ENCODE results near the gene ASB5.

ASB5 gene

DNA sequence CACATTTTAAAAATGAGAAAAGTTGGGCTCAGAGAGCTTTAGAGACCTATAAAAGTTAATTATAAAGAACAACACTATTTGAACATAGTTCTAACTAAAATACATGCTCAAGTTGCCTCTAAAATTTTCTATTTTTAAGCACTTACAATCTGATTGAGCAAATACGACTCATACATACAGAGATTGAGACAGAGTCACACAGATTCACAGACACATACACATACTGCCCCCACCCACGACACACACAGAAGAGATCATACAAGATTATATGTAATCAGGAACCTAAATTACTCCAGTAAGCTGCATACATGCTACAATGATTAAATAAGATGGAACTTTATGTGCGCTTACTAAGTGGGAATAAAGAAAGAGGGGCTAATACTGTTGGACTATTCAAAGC lies 2.7 kb upstream of the ASB5 start:
- H3K4me3 ChIP-seq (ENCODE audit: low read depth, low read length) = no peak overlapping the region
- DNase-seq (ENCODE audit: low read depth) = no peak
- TF ChIP-seq, protein P1, sequence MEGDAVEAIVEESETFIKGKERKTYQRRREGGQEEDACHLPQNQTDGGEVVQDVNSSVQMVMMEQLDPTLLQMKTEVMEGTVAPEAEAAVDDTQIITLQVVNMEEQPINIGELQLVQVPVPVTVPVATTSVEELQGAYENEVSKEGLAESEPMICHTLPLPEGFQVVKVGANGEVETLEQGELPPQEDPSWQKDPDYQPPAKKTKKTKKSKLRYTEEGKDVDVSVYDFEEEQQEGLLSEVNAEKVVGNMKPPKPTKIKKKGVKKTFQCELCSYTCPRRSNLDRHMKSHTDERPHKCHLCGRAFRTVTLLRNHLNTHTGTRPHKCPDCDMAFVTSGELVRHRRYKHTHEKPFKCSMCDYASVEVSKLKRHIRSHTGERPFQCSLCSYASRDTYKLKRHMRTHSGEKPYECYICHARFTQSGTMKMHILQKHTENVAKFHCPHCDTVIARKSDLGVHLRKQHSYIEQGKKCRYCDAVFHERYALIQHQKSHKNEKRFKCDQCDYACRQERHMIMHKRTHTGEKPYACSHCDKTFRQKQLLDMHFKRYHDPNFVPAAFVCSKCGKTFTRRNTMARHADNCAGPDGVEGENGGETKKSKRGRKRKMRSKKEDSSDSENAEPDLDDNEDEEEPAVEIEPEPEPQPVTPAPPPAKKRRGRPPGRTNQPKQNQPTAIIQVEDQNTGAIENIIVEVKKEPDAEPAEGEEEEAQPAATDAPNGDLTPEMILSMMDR (IDR thresholded peaks at IDR 0.05; ENCODE audit: control insufficient read depth, extremely low read depth, insufficient read depth) = no peak

DNA sequence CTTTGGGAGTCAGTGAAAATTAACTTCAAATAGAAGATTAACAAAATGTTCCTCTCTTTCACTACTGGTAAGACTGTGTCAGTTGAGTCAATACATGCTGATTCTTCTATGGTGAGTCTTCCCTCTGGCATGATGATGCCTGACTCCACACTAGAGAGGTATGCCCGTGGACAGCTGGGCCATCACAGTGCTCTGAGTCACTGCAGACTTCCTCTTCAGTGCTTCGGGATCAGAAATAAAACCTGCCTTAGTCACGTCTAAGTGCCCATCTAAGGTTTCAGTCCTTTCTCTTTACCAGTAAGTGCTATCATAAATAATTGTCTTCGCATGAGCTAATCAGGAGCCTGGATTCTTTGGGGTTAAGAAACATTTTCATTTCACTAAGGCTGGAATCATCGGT lies 1.6 kb upstream of the ASB5 start:
- no peak overlapping the region for H3K4me3 ChIP-seq (ENCODE audit: low read depth, low read length)
- DNase-seq (ENCODE audit: low read depth) = no peak
- TF ChIP-seq, protein P1 (IDR thresholded peaks at IDR 0.05; ENCODE audit: control insufficient read depth, extremely low read depth, insufficient read depth) = no peak

DNA sequence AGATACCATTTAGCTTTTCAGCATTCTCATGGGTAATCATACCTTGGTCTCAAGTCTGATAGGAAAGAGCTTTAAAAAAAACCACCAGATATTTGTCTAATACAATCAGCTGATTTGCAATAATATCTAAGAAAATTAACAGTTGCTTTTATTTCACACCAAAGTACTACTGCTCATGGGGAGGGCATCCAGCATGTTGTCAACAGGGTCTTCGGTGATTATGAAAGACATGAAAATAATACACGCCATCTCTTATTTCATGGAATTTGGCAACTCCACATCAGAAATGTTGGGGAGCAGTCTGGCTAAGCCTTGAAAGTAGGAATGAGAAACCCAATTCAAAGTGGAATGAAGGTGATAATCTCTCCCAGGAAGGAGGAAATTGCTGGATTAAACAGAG lies 3.0 kb downstream of the ASB5 start:
- H3K4me3 ChIP-seq (ENCODE audit: low read depth, low read length) = no peak overlapping the region
- no peak for DNase-seq (ENCODE audit: low read depth)
- TF ChIP-seq, protein P1 (IDR thresholded peaks at IDR 0.05; ENCODE audit: control insufficient read depth, extremely low read depth, insufficient read depth) = no peak

DNA sequence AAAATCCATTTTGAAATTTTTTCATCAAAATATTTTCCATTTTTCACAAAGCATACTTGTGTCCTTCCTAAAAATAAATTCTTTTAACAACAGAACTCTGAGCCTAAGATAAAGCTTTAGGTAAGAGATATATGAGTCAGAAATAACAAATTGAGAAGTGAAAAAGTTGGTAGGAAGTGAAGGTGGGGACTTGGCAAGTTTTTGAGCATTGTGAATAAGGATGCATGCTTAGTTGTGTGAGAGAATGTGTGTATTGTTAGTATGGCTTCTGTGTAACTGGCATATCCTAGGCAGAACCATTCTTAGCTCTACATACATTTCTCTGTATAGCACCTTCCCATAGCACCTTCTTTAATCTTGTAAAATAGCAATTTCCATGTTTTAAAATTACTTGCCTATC lies 6.8 kb downstream of the ASB5 start:
- DNase-seq (ENCODE audit: low read depth) = no peak
- H3K4me3 ChIP-seq (ENCODE audit: low read depth, low read length) = no peak overlapping the region
- TF ChIP-seq, protein P1 (IDR thresholded peaks at IDR 0.05; ENCODE audit: control insufficient read depth, extremely low read depth, insufficient read depth) = no peak

DNA sequence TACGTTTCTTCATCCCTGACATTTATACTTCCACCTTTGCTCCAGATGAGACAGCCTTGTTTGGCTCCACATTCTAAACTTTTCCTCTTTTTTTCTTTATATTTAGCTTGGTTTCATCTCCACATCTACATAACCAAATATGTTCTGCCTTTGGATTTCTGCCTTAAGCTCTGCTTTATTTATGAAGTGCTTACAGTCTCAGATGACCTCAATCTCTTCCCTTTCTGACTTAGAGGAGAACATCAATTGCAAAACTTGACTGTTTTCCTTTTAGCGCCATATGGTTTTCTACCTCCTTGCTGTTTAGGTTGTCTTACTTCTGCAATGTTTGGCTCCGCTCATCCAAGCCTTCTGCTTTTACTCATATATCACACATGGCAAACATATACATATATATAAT lies 7.5 kb downstream of the ASB5 start:
- DNase-seq (ENCODE audit: low read depth) = no peak
- no peak overlapping the region for H3K4me3 ChIP-seq (ENCODE audit: low read depth, low read length)
- TF ChIP-seq, protein P1 (IDR thresholded peaks at IDR 0.05; ENCODE audit: control insufficient read depth, extremely low read depth, insufficient read depth) = no peak

DNA sequence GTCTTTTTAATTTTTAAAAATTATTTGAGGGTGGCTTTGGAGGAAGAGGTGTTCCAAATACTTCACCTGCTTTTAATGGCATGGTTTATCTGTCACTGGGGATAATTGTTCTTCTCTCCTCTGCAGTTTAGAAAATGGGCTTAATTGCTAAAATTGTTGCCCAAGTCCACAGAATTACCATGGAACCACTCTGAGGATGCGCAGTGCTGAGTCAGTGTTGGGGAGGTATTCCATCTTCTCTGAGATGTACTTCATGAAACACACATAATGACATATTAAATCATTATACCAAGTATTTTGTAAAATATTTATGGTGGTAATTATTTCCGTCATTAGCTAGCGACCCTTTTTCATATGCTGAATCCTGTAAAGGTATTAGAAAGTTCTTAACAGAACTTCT lies 8.0 kb downstream of the ASB5 start:
- no peak overlapping the region for H3K4me3 ChIP-seq (ENCODE audit: low read depth, low read length)
- no peak for DNase-seq (ENCODE audit: low read depth)
- TF ChIP-seq, protein P1 (IDR thresholded peaks at IDR 0.05; ENCODE audit: control insufficient read depth, extremely low read depth, insufficient read depth) = no peak

DNA sequence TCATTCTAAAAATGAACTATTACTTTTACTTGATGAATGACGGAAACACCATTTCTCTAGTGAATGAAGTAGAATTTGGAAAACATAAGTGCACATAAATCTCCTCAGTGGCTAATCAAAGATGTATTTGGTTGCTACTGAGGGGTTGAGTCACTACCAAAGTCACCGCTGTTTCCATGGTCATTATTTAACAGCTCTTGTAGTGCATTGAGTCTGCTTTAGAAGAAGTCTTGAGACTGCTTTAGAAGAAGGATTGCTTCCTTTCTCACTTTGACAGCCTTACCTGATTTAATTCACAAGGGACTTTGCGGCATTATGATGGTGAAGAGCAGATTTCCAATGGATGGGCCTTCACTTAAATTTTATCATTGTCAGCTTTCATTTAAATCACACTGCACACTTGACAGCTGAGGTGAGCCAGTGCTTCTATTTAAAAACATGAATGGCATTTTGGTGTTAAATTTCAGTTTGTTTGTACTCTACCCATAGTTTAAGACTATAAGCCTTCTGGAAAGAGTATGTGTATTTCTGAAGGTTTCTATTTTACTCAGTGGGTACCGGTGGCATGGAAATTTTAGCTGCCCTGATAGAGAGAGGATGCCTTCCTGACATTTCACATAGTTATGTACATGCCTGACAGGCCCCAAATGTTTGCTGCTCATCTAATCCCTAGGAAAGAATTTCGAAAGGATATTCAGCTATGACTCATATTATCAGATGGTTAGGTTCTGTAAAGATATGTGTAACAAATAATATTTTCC lies 9.5 kb downstream of the ASB5 start:
- TF ChIP-seq, protein P1 (IDR thresholded peaks at IDR 0.05; ENCODE audit: control insufficient read depth, extremely low read depth, insufficient read depth) = no peak
- no peak for DNase-seq (ENCODE audit: low read depth)
- H3K4me3 ChIP-seq (ENCODE audit: low read depth, low read length) = no peak overlapping the region
